ENCODE data around the gene RAP1GDS1. TPM values are rescaled to one million over a fixed set of nuclear protein-coding genes. Genes with fewer than 3 reads are reported as not detected.

Gene RAP1GDS1
- total and polyA plus RNA-seq, 2 of the 13 experiments (the other 11 are each of a cell fraction or from before 2014, with no cell fraction given), result 19.3 to 42.5 TPM

DNA sequence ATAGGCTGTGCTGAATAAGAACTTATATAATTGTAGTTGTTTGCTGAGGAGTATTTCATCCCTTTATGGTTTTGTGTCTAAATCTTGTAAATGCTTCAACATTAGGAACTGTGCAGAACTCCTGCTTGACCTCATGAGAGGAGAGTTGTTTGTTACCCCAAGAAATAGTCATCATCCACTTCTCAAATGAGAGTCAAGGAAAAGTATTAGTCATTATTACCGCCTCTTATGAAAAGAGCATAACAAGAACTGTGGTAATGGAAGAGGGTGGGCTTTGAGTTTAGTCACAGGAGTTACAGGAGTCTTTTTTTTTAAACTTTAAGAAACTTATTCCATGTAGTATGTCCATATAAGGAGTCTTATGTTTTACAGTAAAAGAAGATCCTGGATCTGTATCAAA, 132.9 kb downstream of the RAP1GDS1 start (continued):
- TF ChIP-seq RNF2 (conservative IDR thresholded peaks at IDR 0.05; ENCODE audit: low read depth), result no peak
- no peak for TF ChIP-seq RFX1 (IDR thresholded peaks at IDR 0.05)
- no peak for TF ChIP-seq NCOA5 (CRISPR knock-in tag; IDR thresholded peaks at IDR 0.05)
- TF ChIP-seq ZNF232 (CRISPR knock-in tag; IDR thresholded peaks at IDR 0.05; ENCODE audit: borderline replicate concordance), result no peak
- TF ChIP-seq ZNF776 (CRISPR knock-in tag; IDR thresholded peaks at IDR 0.05), result no peak
- TF ChIP-seq DPF2 (CRISPR knock-in tag; IDR thresholded peaks at IDR 0.05; ENCODE audit: borderline replicate concordance, low read depth), result no peak
- no peak for TF ChIP-seq ZIK1 (CRISPR knock-in tag; IDR thresholded peaks at IDR 0.05; ENCODE audit: borderline replicate concordance, low read depth)
- no peak for TF ChIP-seq XRCC5 (optimal IDR thresholded peaks at IDR 0.05; ENCODE audit: low read length)

DNA sequence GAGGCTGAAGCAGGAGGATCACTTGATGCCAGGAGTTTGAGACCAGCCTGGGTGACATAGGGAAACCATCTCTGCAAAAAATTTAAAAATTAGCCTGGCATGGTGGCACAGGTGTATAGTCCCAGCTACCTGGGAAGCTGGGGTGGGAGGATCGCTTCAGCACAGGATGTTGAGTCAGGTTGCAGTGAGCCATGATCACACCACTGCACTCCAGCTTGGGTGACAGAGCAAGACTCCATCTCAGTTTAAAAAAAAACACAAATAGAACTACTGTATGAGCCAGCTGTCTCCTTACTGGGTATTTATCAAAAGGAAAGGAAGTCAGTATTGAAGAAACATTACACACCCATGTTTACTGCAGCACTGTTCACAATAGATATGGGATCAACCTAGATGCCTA, 138.7 kb downstream of the RAP1GDS1 start:
- Histone ChIP-seq H3K4me1 (ENCODE audit: insufficient read depth, low read length) (no peaks in the 10 kb centered on the region), H3K9ac (ENCODE audit: insufficient read depth, low read depth, low read length) (no peak overlapping the region), H3K79me2 (ENCODE audit: insufficient read depth, low read length) (no peaks in the 10 kb centered on the region), H3K27me3 (ENCODE audit: control insufficient read depth in 1 of 2, insufficient read depth in 2 of 2, low read length in 2 of 2) (no peaks in the 10 kb centered on the region; a peak in 1 of 5 replicates), H3K4me3 (replicated peaks in 1 of 3; ENCODE audit: insufficient read depth in 1 of 3, low read depth in 2 of 3, low read length in 3 of 3) (no peak overlapping the region), H3K9me3 (ENCODE audit: low read length) (no peaks in the 10 kb centered on the region), H2AFZ (ENCODE audit: low read length) (no peak overlapping the region), H4K20me1 (ENCODE audit: insufficient read depth, low read length) (no peaks in the 10 kb centered on the region), H3K27ac (ENCODE audit: extremely low read length, insufficient read depth, low read length) (no peak overlapping the region), H3K36me3 (replicated peaks in 1 of 2; ENCODE audit: control insufficient read depth in 1 of 2, insufficient read depth in 2 of 2, low read length in 2 of 2) (no peaks in the 10 kb centered on the region), H3K4me2 (ENCODE audit: low read depth, low read length) (no peak overlapping the region)
- TF ChIP-seq YEATS4 (CRISPR knock-in tag; IDR thresholded peaks at IDR 0.05; ENCODE audit: borderline replicate concordance) (no peak), TCF7L2 (IDR thresholded peaks at IDR 0.05; ENCODE audit: low read depth, low read length) (no peak), FOXC1 (CRISPR knock-in tag; IDR thresholded peaks at IDR 0.05; ENCODE audit: borderline replicate concordance) (no peak), AGO1 (IDR thresholded peaks at IDR 0.05; ENCODE audit: low read depth, low read length, poor library complexity, severe bottlenecking) (no peak), NR2F6 (IDR thresholded peaks at IDR 0.05) (no peak), NR2F6 (CRISPR knock-in tag; IDR thresholded peaks at IDR 0.05) (no peak), SIN3B (IDR thresholded peaks at IDR 0.05; ENCODE audit: low read length) (no peak), NFKB2 (CRISPR knock-in tag; IDR thresholded peaks at IDR 0.05; ENCODE audit: borderline replicate concordance) (no peak), ZNF549 (CRISPR knock-in tag; IDR thresholded peaks at IDR 0.05) (no peak), ZBTB7B (CRISPR knock-in tag; IDR thresholded peaks at IDR 0.05) (no peak)
- TF ChIP-seq, protein P1, sequence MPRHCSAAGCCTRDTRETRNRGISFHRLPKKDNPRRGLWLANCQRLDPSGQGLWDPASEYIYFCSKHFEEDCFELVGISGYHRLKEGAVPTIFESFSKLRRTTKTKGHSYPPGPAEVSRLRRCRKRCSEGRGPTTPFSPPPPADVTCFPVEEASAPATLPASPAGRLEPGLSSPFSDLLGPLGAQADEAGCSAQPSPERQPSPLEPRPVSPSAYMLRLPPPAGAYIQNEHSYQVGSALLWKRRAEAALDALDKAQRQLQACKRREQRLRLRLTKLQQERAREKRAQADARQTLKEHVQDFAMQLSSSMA (CRISPR knock-in tag; IDR thresholded peaks at IDR 0.05), result no peak
- TF ChIP-seq, protein P2, sequence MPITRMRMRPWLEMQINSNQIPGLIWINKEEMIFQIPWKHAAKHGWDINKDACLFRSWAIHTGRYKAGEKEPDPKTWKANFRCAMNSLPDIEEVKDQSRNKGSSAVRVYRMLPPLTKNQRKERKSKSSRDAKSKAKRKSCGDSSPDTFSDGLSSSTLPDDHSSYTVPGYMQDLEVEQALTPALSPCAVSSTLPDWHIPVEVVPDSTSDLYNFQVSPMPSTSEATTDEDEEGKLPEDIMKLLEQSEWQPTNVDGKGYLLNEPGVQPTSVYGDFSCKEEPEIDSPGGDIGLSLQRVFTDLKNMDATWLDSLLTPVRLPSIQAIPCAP (CRISPR knock-in tag; IDR thresholded peaks at IDR 0.05; ENCODE audit: low read depth), result no peak
- TF ChIP-seq, protein P3, sequence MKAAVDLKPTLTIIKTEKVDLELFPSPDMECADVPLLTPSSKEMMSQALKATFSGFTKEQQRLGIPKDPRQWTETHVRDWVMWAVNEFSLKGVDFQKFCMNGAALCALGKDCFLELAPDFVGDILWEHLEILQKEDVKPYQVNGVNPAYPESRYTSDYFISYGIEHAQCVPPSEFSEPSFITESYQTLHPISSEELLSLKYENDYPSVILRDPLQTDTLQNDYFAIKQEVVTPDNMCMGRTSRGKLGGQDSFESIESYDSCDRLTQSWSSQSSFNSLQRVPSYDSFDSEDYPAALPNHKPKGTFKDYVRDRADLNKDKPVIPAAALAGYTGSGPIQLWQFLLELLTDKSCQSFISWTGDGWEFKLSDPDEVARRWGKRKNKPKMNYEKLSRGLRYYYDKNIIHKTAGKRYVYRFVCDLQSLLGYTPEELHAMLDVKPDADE (CRISPR knock-in tag; IDR thresholded peaks at IDR 0.05), result no peak
- FAIRE-seq (no peak), ATAC-seq (no peak), DNase-seq (ENCODE audit: low spot score) (no peak)
- WGBS (ENCODE audit: low lambda C conversion rate), result 88% methylated on average over 1 of the region's 1 CpG
- CTCF ChIA-PET (ENCODE audit: low intra/inter-chr PET ratio, low total read pairs), result no interaction called here
- intact Hi-C loops (cut with micrococcal nuclease; ENCODE audit: unreplicated experiment) (no loop called here), in situ Hi-C loops (cut with HindIII; ENCODE audit: extremely low pct_ligation_motif_present, low pct_unique_long_range_greater_than_20kb) (no loop called here)
- POLR2A ChIA-PET, result no interaction called here
- BruUV-seq (replicated peaks), result no TSS peak

All from HepG2 (cell line).